ENCODE results near the gene GPA33.

Gene GPA33

GRCh38 chr1:167117225-167117624, 27.0 kb upstream of the GPA33 start:
- DNase-seq (ENCODE audit: low spot score) = no peak

GRCh38 chr1:167116174-167116573, 26.0 kb upstream of the GPA33 start:
- no peak for DNase-seq (ENCODE audit: low spot score)

- DNase-seq (ENCODE audit: low spot score) = no peak
Measured at GRCh38 chr1:167115655-167116054, 25.5 kb upstream of the GPA33 start.

GRCh38 chr1:167114725-167115124, 24.5 kb upstream of the GPA33 start:
- DNase-seq (ENCODE audit: low spot score) = no peak

- DNase-seq (ENCODE audit: low spot score) = no peak
Measured at GRCh38 chr1:167111868-167112709, 21.9 kb upstream of the GPA33 start.

GRCh38 chr1:167110586-167110985, 20.4 kb upstream of the GPA33 start:
- no peak for DNase-seq (ENCODE audit: low spot score)

GRCh38 chr1:167109125-167109524, 18.9 kb upstream of the GPA33 start:
- DNase-seq (ENCODE audit: low spot score) = no peak

- DNase-seq (ENCODE audit: low spot score) = no peak
Measured at GRCh38 chr1:167107456-167107855, 17.3 kb upstream of the GPA33 start.

GRCh38 chr1:167106119-167106461, 15.9 kb upstream of the GPA33 start:
- DNase-seq (ENCODE audit: low spot score) = no peak

- DNase-seq (ENCODE audit: low spot score) = no peak
Measured at GRCh38 chr1:167105271-167106118, 15.3 kb upstream of the GPA33 start.

GRCh38 chr1:167104256-167104633, 14.1 kb upstream of the GPA33 start:
- DNase-seq (ENCODE audit: low spot score) = no peak

- no peak for DNase-seq (ENCODE audit: low spot score)
Measured at GRCh38 chr1:167102906-167103573, 12.9 kb upstream of the GPA33 start.

- no peak for DNase-seq (ENCODE audit: low spot score)
Measured at GRCh38 chr1:167101754-167102153, 11.6 kb upstream of the GPA33 start.

- no peak for DNase-seq (ENCODE audit: low spot score)
Measured at GRCh38 chr1:167100730-167101129, 10.6 kb upstream of the GPA33 start.

- DNase-seq (ENCODE audit: low spot score) = no peak
Measured at GRCh38 chr1:167099851-167100250, 9.7 kb upstream of the GPA33 start.

- no peak for DNase-seq (ENCODE audit: low spot score)
Measured at GRCh38 chr1:167095368-167095767, 5.2 kb upstream of the GPA33 start.

GRCh38 chr1:167094690-167095089, 4.5 kb upstream of the GPA33 start:
- DNase-seq (ENCODE audit: low spot score) = no peak

GRCh38 chr1:167093846-167094516, 3.8 kb upstream of the GPA33 start, which contains the start of gene STYXL2:
Gene STYXL2, plus strand, starts transcription at chr1:167094075. Its CDS starts 775 bp downstream, at chr1:167094850.
- DNase-seq (ENCODE audit: low spot score) = no peak

- DNase-seq (ENCODE audit: low spot score) = no peak
Measured at GRCh38 chr1:167092653-167093052, 2.5 kb upstream of the GPA33 start.

- DNase-seq (ENCODE audit: low spot score) = no peak
Measured at GRCh38 chr1:167089939-167090313, 251 bp downstream of the GPA33 start.

- DNase-seq (ENCODE audit: low spot score) = no peak
Measured at GRCh38 chr1:167088746-167089417, 1.3 kb downstream of the GPA33 start.

- DNase-seq (ENCODE audit: low spot score) = no peak
Measured at GRCh38 chr1:167086768-167087167, 3.4 kb downstream of the GPA33 start.

Data from putamen (tissue), 1 donor.